ENCODE data around the gene SS18.

SS18 gene

GRCh38 chr18:25992566-25992965 lies 97.8 kb downstream of the SS18 start:
- no peak for DNase-seq

GRCh38 chr18:25990473-25990872 lies 99.9 kb downstream of the SS18 start:
- DNase-seq = no peak

- no peak for DNase-seq
These were observed 104.6 kb downstream of the SS18 start for GRCh38 chr18:25985707-25986394.

GRCh38 chr18:25983730-25984129 lies 106.7 kb downstream of the SS18 start:
- DNase-seq = no peak

GRCh38 chr18:25982961-25983360 lies 107.5 kb downstream of the SS18 start:
- no peak for DNase-seq

- no peak for DNase-seq
These were observed 108.3 kb downstream of the SS18 start for GRCh38 chr18:25982153-25982552.

- no peak for DNase-seq
These were observed 110.9 kb downstream of the SS18 start for GRCh38 chr18:25979369-25980040.

GRCh38 chr18:25976554-25976953 lies 113.9 kb downstream of the SS18 start:
- DNase-seq = no peak

- DNase-seq = no peak
These were observed 115.8 kb downstream of the SS18 start for GRCh38 chr18:25974630-25975077.
